Effector memory CD8-positive, alpha-beta T cell (primary cell): ENCODE results near the gene CCDC181.
A peak's percentile ranks its signal among the peaks of the same experiment; 100 is the strongest.

ENCODE experiments used
- ATAC-seq: fragments of 150-1000 bp; cut with Tn5 transposase; replicated peaks from 2 replicates; pipeline ENCODE4 v1.10.0; 2021; ENCODE audit warnings: mild to moderate bottlenecking, moderate library complexity
- DNase-seq, 3 experiments: peaks; one replicate each; pipeline ENCODE4 v3.0.0; 2021
- H3K27ac Mint-ChIP-seq, 2 donors: one replicate each; pipeline ENCODE4 v1.8.0; 2022; ENCODE audit warnings: mild to moderate bottlenecking in 2 of 2, mixed read lengths in 2 of 2, moderate library complexity in 2 of 2
- H3K27me3 Mint-ChIP-seq, 2 donors: one replicate each; pipeline ENCODE4 v1.8.0; 2022; ENCODE audit warnings: mixed read lengths in 2 of 2
- H3K36me3 Mint-ChIP-seq: one replicate; pipeline ENCODE4 v1.8.0; 2022; ENCODE audit warnings: mild to moderate bottlenecking, moderate library complexity, mixed read lengths; ENCODE audit not compliant: insufficient read depth
- H3K4me1 Mint-ChIP-seq, 2 donors: one replicate each; pipeline ENCODE4 v1.8.0; 2022; ENCODE audit warnings: low read depth in 2 of 2, mixed read lengths in 2 of 2
- H3K4me3 Mint-ChIP-seq, 2 donors: one replicate each; pipeline ENCODE4 v1.8.0; 2022; ENCODE audit warnings: mild to moderate bottlenecking in 2 of 2, mixed read lengths in 2 of 2, moderate library complexity in 2 of 2
- H3K9me3 Mint-ChIP-seq, 2 donors: one replicate each; pipeline ENCODE4 v1.8.0; 2022; ENCODE audit warnings: mixed read lengths in 2 of 2
- total RNA-seq, 9 experiments: gene quantifications; one replicate each; lab custom pipeline; 2026; lab: John Stamatoyannopoulos, UW

Gene CCDC181
- 0 to 0.38 (median 0.07) reads per million in 9 experiments for total RNA-seq

DNA sequence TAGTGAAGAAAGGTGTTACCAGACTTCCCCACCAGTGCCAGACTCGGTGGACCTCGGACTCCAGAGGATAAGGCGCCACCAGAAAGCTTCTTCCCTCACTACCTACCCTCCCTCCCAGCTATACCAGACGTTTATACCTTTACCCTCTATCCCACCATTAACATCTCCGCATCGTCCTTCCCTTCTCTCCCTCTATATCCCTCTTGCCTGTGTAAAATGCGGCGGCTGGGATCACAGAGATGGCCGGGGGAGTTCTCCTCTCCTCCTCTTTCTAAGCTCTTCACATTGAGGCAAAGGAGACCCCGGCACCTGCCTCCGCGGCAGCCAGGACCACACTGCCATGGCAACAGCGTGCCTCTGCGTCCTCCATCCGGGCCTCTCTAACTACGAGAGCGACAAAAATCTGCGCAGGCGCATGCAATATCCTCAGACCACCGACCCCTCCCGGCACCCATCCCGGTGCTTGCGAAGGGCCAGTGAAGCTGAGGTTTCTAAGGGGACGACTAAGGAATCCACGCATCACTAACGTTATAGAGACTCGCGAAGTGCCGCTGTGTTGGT is at the start of gene CCDC181:
TSS of gene CCDC181 (minus strand) at position 394 of the 561 bp plus-strand sequence. CDS start 2,547 bp downstream, outside the sequence.
- Mint-ChIP-seq H3K4me1 (peaks cover 5 to 7% of the 10 kb centered on the region in 2 donors), H3K9me3 (peaks cover 0 to 2% of the 10 kb centered on the region in 2 donors), H3K4me3 (peak within 1 kb of the TSS; percentile 68 to 80), H3K36me3 (no peaks in the 10 kb centered on the region), H3K27ac (no peak within 1 kb of the TSS), H3K27me3 (peaks cover 87% of the 10 kb centered on the region in 2 donors)
- ATAC-seq (peak; percentile 77), DNase-seq (peak; percentile 9 to 11 (median 11))

DNA sequence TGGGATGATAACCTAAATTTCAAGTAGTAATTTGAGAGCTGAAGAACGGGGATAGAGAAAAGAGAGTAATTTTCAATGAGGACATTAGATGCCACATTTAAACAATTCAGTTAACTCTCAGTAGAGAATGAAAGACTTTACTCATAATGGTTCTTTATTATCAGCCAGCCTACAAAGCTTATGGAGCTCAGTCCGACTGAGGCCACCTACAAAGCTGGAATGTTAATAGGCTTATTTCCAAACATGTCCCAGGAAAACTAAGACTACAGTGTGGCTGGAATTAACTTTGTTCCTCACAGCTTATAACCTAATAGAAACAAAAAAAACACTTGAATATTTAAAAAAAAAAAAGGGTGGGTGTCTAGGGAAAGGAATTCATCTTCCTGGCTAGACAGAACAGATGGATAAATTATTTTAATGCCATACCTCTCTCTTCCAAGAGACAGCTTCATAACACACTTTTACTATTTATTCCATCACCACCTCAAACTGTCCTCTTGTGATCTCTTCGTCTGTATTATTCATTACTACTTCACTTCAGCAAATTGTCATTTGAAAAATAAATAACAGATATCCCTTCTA is 48.6 kb upstream of the CCDC181 start:
- DNase-seq, result no peak
- H3K4me3 Mint-ChIP-seq, result no peak overlapping the region
- H3K27me3 Mint-ChIP-seq, result no peaks in the 10 kb centered on the region
- H3K4me1 Mint-ChIP-seq, result peaks cover 0 to 7% of the 10 kb centered on the region in 2 donors
- H3K9me3 Mint-ChIP-seq, result no peaks in the 10 kb centered on the region
- peaks cover 2% of the 10 kb centered on the region for H3K36me3 Mint-ChIP-seq
- no peak for ATAC-seq
- no peak overlapping the region for H3K27ac Mint-ChIP-seq

- Mint-ChIP-seq H3K36me3 (peaks cover 2% of the 10 kb centered on the region), H3K4me3 (no peak overlapping the region), H3K9me3 (no peaks in the 10 kb centered on the region), H3K27me3 (no peaks in the 10 kb centered on the region), H3K4me1 (peaks cover 0 to 3% of the 10 kb centered on the region in 2 donors), H3K27ac (no peak overlapping the region)
- no peak for ATAC-seq
- DNase-seq, result no peak
Observed at GRCh38 chr1:169474302-169474995, 47.2 kb upstream of the CCDC181 start.

DNA sequence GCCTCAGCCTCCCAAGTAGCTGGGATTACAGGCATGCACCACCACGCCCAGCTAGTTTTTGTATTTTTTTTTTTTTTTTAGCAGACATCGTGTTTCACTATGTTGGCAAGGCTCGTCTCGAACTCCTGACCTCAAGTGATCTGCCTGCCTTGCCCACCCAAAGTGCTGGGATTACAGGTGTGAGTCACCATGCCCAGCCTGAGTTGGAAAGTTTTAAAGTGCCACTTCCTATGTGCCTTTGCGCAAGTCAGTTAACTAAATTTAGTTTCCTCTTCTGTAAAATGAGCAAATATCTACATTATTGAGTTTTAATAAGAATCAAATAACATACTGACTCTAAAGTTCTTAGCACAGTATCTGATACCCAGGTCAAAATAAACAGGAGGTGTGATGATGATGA is 46.1 kb upstream of the CCDC181 start:
- Mint-ChIP-seq H3K36me3 (peaks cover 4% of the 10 kb centered on the region), H3K9me3 (no peaks in the 10 kb centered on the region), H3K4me3 (no peak overlapping the region), H3K27ac (no peak overlapping the region), H3K27me3 (no peaks in the 10 kb centered on the region), H3K4me1 (peaks cover 0 to 3% of the 10 kb centered on the region in 2 donors)
- ATAC-seq (no peak), DNase-seq (no peak)

GRCh38 chr1:169472738-169473137 is 45.5 kb upstream of the CCDC181 start:
- Mint-ChIP-seq H3K4me3 (no peak overlapping the region), H3K27me3 (no peaks in the 10 kb centered on the region), H3K9me3 (no peaks in the 10 kb centered on the region), H3K4me1 (peaks cover 0 to 3% of the 10 kb centered on the region in 2 donors), H3K36me3 (peaks cover 6% of the 10 kb centered on the region), H3K27ac (no peak overlapping the region)
- no peak for ATAC-seq
- no peak for DNase-seq

DNA sequence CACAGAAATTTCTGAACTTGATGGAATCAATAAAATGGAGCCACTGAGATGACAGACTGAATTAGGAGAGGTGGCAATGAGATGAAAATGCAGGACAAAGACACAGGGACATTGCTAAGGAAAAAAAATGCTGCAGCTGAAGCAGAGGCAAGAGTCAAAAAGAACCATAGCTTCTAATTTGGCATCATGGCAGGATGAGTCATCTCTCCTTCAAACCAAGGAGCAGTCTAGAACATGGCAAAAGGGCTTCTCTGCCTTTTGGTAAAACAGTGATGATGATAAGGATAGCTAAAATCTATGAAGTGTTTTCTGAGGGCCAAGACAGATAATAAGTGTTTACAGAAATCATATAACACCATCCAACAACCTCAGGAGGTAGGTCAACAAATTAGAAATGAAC is 41.7 kb upstream of the CCDC181 start:
- no peaks in the 10 kb centered on the region for H3K27me3 Mint-ChIP-seq
- no peak overlapping the region for H3K4me3 Mint-ChIP-seq
- H3K36me3 Mint-ChIP-seq, result peaks cover 3% of the 10 kb centered on the region
- no peak overlapping the region for H3K27ac Mint-ChIP-seq
- H3K9me3 Mint-ChIP-seq, result no peaks in the 10 kb centered on the region
- no peak for ATAC-seq
- DNase-seq, result no peak
- H3K4me1 Mint-ChIP-seq, result peaks cover 0 to 3% of the 10 kb centered on the region in 2 donors

GRCh38 chr1:169466259-169467230 is 39.3 kb upstream of the CCDC181 start:
- DNase-seq (peak in 1 of 3 experiments; percentile 5), ATAC-seq (no peak)
- H3K36me3 Mint-ChIP-seq, result peaks cover 3% of the 10 kb centered on the region
- no peak overlapping the region for H3K4me3 Mint-ChIP-seq
- no peaks in the 10 kb centered on the region for H3K4me1 Mint-ChIP-seq
- no peak overlapping the region for H3K27ac Mint-ChIP-seq
- H3K27me3 Mint-ChIP-seq, result no peaks in the 10 kb centered on the region
- no peaks in the 10 kb centered on the region for H3K9me3 Mint-ChIP-seq

DNA sequence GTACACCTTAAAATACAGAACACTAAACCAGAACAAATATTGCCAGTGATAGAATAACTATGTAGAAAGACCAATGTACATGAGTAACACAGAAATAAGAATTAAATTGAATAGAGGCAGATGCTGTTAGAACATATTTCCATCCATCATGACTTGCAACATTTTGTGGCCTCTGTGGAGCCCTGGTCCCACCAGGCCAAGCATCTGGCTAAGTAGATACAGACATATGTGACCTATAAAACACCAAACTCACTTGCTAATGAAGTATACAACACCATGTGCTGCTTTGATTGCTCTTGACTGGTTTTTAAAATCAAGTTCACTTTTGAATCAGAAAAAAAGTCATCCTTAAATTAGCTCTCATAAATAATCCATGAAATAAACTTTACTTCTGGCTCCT is 38.0 kb upstream of the CCDC181 start:
- DNase-seq (no peak), ATAC-seq (no peak)
- Mint-ChIP-seq H3K4me3 (no peak overlapping the region), H3K9me3 (no peaks in the 10 kb centered on the region), H3K4me1 (peaks cover 0 to 4% of the 10 kb centered on the region in 2 donors), H3K36me3 (peaks cover 6% of the 10 kb centered on the region), H3K27me3 (peaks cover 0 to 6% of the 10 kb centered on the region in 2 donors), H3K27ac (no peak overlapping the region)

- Mint-ChIP-seq H3K27ac (no peak overlapping the region), H3K36me3 (peaks cover 4% of the 10 kb centered on the region), H3K4me3 (no peak overlapping the region), H3K4me1 (peaks cover 2 to 4% of the 10 kb centered on the region in 2 donors), H3K9me3 (peaks cover 0 to 2% of the 10 kb centered on the region in 2 donors), H3K27me3 (peaks cover 0 to 11% of the 10 kb centered on the region in 2 donors)
- ATAC-seq (no peak), DNase-seq (no peak)
Observed at GRCh38 chr1:169462385-169462784, 35.1 kb upstream of the CCDC181 start.

DNA sequence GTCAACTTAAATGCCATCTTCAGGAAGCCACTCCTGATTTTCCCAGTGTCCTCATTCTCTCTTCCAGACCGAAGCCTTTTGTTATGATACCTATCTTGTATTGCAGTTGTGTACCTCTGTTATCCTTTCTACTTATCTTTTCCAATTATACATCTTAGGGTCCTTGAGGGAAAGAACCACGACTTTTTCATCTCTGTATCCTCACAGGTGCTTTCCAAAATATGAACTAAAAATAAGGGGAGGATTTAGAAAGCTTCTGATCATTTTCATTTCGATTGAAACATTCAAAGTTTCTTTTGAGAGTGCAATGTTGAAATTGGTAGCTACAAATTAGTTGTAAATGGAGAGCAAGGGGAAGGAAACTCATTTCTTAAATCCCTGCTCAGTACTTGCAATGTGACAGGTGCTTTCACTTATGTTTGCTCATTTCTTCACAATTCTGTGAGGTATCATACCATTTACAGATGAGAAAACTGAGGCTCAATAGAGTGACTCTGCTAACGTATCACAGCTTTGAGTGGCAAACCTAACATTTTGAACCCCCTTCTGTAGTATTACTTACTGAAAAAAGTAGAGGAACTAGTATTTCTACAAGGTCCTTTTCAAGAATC is 34.2 kb upstream of the CCDC181 start:
- peaks cover 0 to 11% of the 10 kb centered on the region in 2 donors for H3K27me3 Mint-ChIP-seq
- DNase-seq, result no peak
- no peak for ATAC-seq
- H3K36me3 Mint-ChIP-seq, result peaks cover 4% of the 10 kb centered on the region
- peaks cover 2 to 4% of the 10 kb centered on the region in 2 donors for H3K4me1 Mint-ChIP-seq
- no peak overlapping the region for H3K4me3 Mint-ChIP-seq
- no peak overlapping the region for H3K27ac Mint-ChIP-seq
- peaks cover 0 to 8% of the 10 kb centered on the region in 2 donors for H3K9me3 Mint-ChIP-seq

DNA sequence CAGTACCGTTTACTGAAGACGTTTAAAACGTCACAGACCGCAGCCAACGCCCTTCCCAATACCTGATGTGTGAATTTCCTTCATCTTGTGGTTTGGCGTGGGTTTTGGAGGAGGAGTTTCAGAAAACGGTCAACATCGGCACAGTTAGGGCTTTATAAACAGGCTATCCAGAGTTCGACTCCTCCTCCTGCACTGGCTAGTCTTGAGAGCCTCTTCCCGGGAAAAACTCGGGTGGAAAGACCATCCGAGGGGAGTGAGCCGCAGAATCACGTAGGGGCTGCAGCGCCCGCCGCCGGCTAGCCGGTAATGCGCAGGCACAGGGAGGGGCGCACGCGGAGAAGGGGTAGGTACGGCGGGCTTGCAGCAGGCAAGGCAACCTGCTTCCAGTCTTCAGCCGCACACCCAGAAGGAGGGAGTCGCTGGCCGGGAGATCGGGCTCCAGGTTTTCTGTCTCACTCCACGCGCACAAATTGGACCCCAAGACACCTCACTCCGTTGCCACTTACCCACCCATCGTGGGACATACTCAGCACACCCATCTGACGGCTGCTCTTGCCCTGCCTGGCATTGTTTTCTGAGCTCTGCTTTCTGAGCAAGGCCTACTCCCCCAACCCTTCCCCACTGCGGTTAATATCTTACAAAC is 33.0 kb upstream of the CCDC181 start:
- peaks cover 4% of the 10 kb centered on the region for H3K36me3 Mint-ChIP-seq
- peak overlapping the region; percentile 60 to 68 for H3K4me3 Mint-ChIP-seq
- H3K27ac Mint-ChIP-seq, result no peak overlapping the region
- DNase-seq (no peak), ATAC-seq (peak; percentile 58)
- H3K27me3 Mint-ChIP-seq, result peaks cover 0 to 11% of the 10 kb centered on the region in 2 donors
- H3K4me1 Mint-ChIP-seq, result peaks cover 2 to 4% of the 10 kb centered on the region in 2 donors
- H3K9me3 Mint-ChIP-seq, result peaks cover 0 to 8% of the 10 kb centered on the region in 2 donors

- peaks cover 4% of the 10 kb centered on the region for H3K36me3 Mint-ChIP-seq
- peaks cover 0 to 8% of the 10 kb centered on the region in 2 donors for H3K9me3 Mint-ChIP-seq
Observed at GRCh38 chr1:169457443-169457842, 30.2 kb upstream of the CCDC181 start.

More at GRCh38 chr1:169457443-169457842, 30.2 kb upstream of the CCDC181 start:
- H3K27me3 Mint-ChIP-seq, result peaks cover 0 to 18% of the 10 kb centered on the region in 2 donors
- no peak overlapping the region for H3K4me3 Mint-ChIP-seq
- no peak for ATAC-seq
- DNase-seq, result no peak
- H3K4me1 Mint-ChIP-seq, result peaks cover 2 to 4% of the 10 kb centered on the region in 2 donors
- no peak overlapping the region for H3K27ac Mint-ChIP-seq
